Right atrium auricular region (tissue), 2 donors: ENCODE measurements around the gene ZNF385A. TPM values are rescaled to one million over a fixed set of nuclear protein-coding genes. Genes with fewer than 3 reads are reported as not detected.

ENCODE experiments used
- DNase-seq: peaks from one replicate; pipeline ENCODE4 v3.0.0-alpha.2; 2019; ENCODE audit warnings: low spot score
- H3K27ac ChIP-seq, 2 donors: fragments of 200-600 bp; sonication (generic); 1 replicate in 1 of 2; 2 replicates in 1 of 2; pipeline ENCODE4 v1.5.1; 2016 to 2019
- H3K27me3 ChIP-seq, 2 donors: fragments of 200-600 bp; sonication (generic); one replicate each; pipeline versions ENCODE4 v1.5.1 to v1.6.0; 2017 to 2019
- H3K36me3 ChIP-seq: fragments of 200-600 bp; sonication (generic); one replicate; pipeline ENCODE4 v1.5.1; 2016
- H3K4me1 ChIP-seq, 2 donors: fragments of 200-600 bp; sonication (generic); one replicate each; pipeline versions ENCODE4 v1.5.1 to v1.6.0; 2017 to 2019
- H3K4me3 ChIP-seq, 2 donors: fragments of 200-600 bp; sonication (generic); 1 replicate in 1 of 2; 2 replicates in 1 of 2; pipeline ENCODE4 v1.5.1; 2017 to 2019; ENCODE audit warnings: mild to moderate bottlenecking in 1 of 2, moderate library complexity in 1 of 2
- H3K9me3 ChIP-seq, 2 donors: fragments of 200-600 bp; sonication (generic); one replicate each; pipeline ENCODE4 v1.5.1; 2019
- total RNA-seq, 2 donors: library from RNA; depleted of rRNA; stranded (reverse); fragments of >200 nt; gene quantifications; one replicate each; pipeline ENCODE4 v1.1.0, GENCODE V29; 2016
- TF ChIP-seq, protein P1 (sequence below), 2 donors: fragments of 200-600 bp; sonication (generic); IDR thresholded peaks; one replicate each; pipeline ENCODE4 v1.5.1; 2019; ENCODE audit warnings: antibody characterized with exemption in 2 of 2

ZNF385A gene
- total RNA-seq, 2 donors from 2014 or later = 6.7 to 12.7 TPM

DNA sequence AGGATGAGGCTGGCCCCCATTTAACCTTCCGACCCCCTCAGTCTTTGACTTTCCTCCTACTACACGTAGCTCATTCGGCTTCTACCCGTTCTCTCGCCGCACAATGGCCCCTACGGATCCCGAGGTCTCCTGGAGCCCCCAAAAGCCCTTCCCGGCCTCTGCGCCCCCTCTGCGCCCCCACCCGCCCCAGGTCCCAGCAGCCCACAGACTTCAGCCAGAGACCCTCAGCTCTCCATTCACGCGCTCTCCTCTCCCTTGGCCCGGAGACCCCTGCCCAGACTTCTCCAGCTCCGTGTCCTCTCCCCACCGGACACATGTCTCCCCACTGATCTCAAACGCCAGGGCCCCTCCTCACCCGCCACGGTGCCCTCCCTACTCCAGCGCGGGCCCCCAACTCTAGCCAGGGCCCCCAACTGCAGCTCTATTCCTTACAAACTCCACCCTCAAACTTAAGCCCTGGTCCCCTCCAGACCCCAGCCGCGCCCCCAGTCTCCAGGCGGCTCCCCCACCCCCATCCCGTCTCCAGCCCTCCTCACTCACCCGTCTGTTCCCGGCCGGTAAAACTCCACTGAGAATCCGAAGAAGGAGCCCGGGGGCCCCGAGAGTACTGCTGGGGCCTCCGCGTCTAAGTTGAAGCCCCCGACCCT lies 34.0 kb upstream of the ZNF385A start:
- Histone ChIP-seq H3K27me3 (no peaks in the 10 kb centered on the region), H3K4me3 (peak overlapping the region; percentile 97 to 99), H3K27ac (peak overlapping the region; percentile 95 to 98), H3K9me3 (no peaks in the 10 kb centered on the region), H3K36me3 (peaks cover 4% of the 10 kb centered on the region), H3K4me1 (peaks cover 0 to 84% of the 10 kb centered on the region in 2 donors)
- TF ChIP-seq, protein P1, sequence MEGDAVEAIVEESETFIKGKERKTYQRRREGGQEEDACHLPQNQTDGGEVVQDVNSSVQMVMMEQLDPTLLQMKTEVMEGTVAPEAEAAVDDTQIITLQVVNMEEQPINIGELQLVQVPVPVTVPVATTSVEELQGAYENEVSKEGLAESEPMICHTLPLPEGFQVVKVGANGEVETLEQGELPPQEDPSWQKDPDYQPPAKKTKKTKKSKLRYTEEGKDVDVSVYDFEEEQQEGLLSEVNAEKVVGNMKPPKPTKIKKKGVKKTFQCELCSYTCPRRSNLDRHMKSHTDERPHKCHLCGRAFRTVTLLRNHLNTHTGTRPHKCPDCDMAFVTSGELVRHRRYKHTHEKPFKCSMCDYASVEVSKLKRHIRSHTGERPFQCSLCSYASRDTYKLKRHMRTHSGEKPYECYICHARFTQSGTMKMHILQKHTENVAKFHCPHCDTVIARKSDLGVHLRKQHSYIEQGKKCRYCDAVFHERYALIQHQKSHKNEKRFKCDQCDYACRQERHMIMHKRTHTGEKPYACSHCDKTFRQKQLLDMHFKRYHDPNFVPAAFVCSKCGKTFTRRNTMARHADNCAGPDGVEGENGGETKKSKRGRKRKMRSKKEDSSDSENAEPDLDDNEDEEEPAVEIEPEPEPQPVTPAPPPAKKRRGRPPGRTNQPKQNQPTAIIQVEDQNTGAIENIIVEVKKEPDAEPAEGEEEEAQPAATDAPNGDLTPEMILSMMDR (IDR thresholded peaks at IDR 0.05) = no peak
- no peak for DNase-seq

GRCh38 chr12:54417712-54418440 lies 33.3 kb upstream of the ZNF385A start:
- Histone ChIP-seq H3K27ac (peak overlapping the region; percentile 95 to 98), H3K27me3 (no peaks in the 10 kb centered on the region), H3K36me3 (peaks cover 4% of the 10 kb centered on the region), H3K4me3 (peak overlapping the region; percentile 97 to 99), H3K4me1 (peaks cover 0 to 84% of the 10 kb centered on the region in 2 donors), H3K9me3 (no peaks in the 10 kb centered on the region)
- TF ChIP-seq, protein P1 (IDR thresholded peaks at IDR 0.05) = no peak
- DNase-seq = no peak

- Histone ChIP-seq H3K4me1 (peaks cover 0 to 85% of the 10 kb centered on the region in 2 donors), H3K4me3 (peak overlapping the region; percentile 97 to 99), H3K9me3 (no peaks in the 10 kb centered on the region), H3K27ac (peak overlapping the region; percentile 95 to 98), H3K36me3 (peaks cover 4% of the 10 kb centered on the region), H3K27me3 (no peaks in the 10 kb centered on the region)
- TF ChIP-seq, protein P1 (IDR thresholded peaks at IDR 0.05) = no peak
- no peak for DNase-seq
These were observed 32.4 kb upstream of the ZNF385A start for GRCh38 chr12:54416687-54417603.

- Histone ChIP-seq H3K9me3 (no peaks in the 10 kb centered on the region), H3K4me1 (peaks cover 0 to 85% of the 10 kb centered on the region in 2 donors), H3K36me3 (peaks cover 13% of the 10 kb centered on the region), H3K27ac (peak overlapping the region; percentile 81 to 83), H3K4me3 (peak overlapping the region in 1 of 2 donors; percentile 10), H3K27me3 (no peaks in the 10 kb centered on the region)
- DNase-seq = no peak
- TF ChIP-seq, protein P1 (IDR thresholded peaks at IDR 0.05) = no peak
These were observed 30.8 kb upstream of the ZNF385A start for GRCh38 chr12:54415221-54415929.
